DMS 273 (cell line): ENCODE results near the gene MRPS6.
A peak's percentile ranks its signal among the peaks of the same experiment; 100 is the strongest.

Experiments used
- DNase-seq: peaks from one replicate; lab custom pipeline; 2025; ENCODE audit not compliant: unreplicated experiment; lab: John Stamatoyannopoulos, UW

The MRPS6 gene

DNA sequence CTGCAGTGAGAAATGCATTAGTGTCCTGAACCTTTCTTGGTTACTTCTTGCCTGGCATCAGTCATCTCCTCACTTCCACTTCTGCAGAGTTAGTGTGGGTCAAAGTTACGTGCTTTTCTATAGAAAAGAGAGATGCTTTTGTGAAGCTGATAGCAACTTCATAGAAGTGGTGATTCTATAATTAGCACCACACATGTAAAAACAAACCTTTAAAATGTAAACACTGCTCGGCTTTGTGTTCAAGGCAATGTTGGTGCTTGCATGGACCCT lies 57.3 kb downstream of the MRPS6 start:
- DNase-seq = no peak

DNA sequence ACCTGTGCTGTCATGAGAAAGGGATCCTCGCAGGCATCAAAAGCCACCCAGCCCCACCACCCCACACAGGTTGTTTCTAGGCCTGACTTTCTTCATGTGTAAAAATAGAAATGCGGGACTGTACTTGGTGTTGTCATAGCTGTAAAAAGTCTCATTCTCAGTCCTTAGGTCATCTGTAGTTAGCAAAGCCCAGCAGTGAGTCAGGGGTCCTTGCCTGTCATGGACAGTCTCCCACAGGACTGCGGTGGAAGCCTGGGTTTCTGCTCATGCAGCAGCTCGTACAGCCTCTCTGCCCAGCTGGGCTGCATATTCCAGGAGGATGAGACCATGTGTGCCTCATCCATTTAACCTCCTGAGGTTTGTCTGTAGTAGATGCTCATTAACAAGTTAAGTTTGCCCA lies 58.2 kb downstream of the MRPS6 start:
- no peak for DNase-seq

DNA sequence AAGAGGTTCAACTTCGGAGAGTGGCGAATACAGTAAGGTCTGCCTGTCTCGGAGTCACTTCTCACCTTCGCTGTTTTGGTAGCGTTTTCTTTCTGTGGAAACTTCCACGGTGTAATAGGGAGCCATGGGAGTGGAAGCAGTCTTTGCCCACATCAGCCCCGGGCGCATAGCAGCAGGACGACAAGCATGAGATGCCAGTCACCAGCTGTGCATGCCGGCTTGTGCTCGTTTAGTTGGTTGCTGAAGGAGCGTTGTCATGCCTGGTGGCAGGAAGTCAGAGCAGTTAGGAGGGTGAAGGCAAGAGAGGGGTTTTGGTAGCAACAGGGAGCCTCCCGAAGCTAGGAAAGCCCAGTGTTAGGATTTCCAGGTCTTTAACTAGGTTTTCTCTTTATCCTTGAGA lies 58.8 kb downstream of the MRPS6 start:
- DNase-seq = no peak

DNA sequence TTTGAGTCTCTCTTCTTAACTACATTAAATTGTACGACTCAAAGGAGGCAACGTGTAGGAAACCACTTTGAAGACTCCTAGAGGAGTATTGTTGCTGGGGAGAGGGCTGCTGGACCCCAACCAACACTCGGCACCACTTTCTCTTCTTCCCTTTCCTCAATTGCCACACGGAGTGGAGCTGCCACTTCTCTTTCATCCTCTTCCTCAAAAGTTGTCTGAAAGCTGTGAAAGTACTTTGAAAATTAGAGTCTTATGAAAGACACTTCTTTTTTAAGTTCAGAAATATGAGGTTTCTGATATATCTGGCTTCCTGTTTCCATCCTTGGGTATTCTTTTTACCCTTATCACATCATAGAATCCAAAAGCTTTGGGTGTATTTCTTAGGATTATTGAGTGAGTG lies 59.5 kb downstream of the MRPS6 start:
- no peak for DNase-seq

DNA sequence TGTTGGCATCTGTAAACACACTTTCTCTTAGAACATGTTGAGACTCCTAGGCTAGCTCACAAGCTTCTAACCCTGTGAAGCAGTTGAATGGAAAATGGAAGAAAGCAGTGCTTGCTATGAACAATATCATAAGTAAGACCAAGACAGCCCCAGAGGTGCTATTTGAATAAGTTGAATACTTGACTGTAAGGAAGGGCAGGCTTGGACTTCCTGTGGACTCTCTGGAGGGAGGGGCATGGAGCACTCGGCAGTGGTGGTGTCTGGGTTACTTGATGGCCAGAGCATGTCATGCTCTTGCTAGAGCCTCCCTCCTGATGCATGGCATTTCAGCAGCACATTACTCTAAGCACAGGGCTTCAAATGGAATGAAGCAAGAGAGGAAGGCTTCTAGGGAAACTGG lies 60.0 kb downstream of the MRPS6 start:
- DNase-seq = no peak

DNA sequence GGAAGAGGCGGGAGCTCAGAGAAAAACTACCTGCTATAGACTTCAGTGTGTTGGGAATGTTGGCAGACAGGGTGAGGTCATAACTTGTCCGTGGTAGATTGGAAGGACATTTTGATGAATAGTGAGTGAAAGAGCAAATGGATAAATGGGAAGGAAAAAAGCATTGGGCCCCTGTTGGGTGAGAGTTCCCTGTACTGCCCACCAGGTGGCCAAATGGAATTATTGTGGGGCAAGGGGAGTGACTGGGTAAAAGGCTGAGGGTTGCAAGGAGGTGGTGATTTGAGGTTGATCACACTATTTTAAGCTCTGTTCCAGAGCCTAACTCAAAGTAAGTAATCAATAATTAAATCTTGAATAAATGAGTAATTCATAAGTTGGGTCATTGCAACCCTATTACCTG lies 60.4 kb downstream of the MRPS6 start:
- peak; percentile 31 for DNase-seq

DNA sequence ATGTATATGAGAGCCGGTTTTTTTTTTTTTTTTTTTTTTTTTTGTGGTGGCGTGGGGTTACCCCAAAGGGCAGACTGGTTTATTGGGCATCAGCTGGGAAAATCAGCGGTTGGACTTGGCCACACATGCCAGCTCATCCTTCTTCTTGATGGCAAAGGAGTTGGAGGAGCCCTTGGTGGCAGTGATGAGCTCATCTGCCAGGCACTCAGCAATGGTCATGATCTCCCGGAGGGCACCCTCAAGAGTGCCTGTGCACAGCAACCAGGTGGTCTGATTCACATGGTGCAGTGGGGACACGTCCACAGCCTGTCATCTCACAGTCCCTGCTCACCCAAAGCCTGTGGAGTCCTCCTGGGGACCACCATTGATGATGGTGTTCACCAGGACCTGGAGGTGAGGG lies 62.0 kb downstream of the MRPS6 start:
- DNase-seq = no peak

DNA sequence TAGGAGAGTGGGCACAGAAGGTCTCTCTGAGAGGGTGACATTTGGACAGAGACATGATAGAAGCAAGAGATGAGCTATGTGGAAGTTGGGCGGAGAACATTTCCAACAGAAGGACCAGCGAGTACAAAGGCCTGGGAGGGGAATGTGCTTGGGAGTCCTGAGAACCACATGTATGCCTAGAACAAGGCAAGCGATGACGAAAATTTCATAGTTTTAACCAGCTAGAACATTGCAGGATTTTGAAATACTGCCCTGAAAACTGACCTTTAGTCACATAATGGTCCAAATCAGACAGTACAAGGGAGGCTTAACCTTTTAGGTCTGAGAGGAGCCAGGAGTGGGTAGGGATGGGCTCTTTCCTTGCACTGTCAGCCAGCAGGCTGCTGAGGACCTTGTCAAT lies 68.0 kb downstream of the MRPS6 start:
- no peak for DNase-seq

DNA sequence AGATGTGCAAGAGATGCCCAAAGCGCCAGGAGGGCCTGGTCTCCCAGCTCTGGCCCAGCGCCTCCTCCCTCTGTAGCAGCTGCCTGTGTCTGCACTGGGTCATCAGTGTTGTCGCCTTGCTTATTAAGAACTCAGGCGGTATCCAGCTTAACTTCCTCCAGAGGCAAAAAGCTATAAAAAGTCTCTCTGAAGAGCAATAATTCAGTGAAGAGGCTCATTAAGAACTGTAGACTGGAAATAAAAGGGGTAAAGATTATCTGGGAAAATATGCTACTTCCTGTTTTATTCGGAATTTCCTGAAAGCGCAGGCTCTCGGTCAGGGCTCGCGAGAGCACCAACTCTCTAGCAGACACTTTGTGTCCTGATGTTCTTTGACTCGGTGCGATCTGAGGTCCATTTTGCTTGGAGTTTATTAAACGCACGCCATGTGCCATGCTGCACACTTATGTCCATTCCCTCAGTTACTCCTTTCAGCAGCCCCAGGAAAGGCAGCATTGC lies 70.4 kb downstream of the MRPS6 start:
- DNase-seq = no peak

DNA sequence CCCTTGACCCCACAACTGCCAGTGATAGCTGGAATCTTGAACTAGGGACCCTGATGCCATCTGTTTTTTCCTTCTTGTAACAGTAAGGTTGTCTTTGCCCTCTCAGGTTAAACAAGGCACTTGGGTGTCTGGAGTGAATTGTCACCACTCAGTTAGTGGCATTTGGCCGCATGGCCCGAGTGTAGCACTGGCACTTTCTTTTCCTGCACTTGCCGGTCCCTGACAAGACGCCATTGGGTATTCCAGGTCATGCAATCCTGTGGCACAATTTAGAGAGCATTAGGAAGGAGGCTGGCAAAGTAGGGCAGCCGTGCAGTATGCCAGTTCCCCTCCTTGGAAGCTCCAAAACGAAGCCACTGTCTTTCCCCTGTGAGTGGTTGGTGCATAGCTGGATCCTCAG lies 70.8 kb downstream of the MRPS6 start:
- DNase-seq = no peak

DNA sequence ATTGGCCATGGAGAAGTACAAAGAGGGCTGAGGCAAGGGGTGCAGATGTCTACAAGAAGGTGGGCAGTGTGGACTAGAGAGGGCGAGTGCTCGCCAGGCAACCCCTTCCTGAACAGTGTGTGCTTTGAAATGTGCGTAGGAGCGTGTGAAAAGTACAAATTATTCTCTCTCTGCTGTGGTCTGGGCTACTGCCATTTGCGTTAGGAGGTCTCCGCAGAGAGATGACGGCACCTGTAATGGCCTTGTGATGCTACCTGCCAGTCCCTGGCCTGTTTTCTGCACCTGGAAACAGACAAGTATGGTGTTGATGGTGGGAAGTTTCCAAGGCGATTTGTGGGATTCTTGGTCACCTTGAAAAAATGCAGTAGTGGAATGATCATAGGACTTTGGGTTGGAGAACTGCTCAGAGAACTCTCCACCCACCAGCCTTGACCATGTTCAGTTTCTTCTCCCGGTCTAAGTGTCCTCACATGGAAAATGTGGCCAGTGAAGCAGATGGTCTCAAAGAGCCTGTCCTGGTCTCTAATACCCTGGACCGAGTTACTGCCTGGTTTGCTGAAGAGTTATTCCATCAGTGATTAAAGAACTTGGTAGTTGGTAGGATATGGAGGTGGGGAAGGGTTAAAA lies 74.5 kb downstream of the MRPS6 start:
- no peak for DNase-seq

DNA sequence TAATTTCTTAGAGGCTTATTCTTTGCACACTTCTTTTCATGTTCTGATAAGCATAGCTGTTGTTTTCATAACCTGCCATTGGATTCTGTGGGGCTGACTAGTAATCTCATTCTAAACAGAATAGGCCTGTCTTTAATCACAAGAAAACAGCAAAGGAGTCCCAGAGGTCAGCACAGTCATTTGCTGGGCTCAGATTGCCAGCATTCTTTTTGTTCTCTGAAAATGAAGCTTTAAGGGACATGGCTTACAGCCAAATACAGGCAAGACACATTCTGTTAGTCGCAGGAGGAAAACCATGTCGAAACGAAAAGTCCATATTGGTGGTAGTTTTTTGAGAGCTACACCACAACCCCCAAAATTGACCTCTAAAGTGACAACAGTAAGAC lies 75.0 kb downstream of the MRPS6 start:
- no peak for DNase-seq

DNA sequence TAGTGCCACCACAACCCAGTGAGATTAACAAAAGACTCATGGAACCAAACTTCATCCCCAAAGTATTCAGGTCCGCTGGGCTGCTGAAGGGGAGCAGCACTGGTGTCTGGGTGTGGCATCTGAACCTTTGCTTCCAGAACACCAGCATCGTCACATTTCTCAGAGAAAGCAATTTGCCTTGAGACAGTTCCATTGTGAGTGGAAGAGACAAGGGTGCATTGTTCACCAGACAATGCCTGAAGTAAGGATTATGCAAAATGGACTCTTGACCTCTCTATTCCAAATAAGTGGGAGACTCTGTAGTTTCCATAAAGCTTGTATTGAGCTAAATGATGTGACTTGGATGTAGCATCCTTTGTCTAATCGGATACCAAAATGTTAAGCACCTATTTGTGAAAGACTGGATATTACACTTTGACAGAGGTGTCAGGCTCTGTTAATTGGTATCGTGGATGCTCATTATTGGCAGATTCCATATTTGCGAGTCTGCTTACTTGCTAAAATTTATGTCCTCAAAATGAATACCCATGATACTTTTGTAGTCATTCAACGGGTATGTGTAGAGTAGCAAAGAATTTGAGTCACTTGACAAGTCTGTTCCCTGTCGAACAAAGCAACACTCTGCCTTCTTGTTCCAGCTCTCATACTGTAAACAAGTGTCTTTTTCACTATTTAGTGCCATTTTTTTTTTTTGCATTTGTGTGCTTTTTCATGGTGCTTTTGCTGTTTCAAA lies 75.6 kb downstream of the MRPS6 start:
- DNase-seq = no peak

DNA sequence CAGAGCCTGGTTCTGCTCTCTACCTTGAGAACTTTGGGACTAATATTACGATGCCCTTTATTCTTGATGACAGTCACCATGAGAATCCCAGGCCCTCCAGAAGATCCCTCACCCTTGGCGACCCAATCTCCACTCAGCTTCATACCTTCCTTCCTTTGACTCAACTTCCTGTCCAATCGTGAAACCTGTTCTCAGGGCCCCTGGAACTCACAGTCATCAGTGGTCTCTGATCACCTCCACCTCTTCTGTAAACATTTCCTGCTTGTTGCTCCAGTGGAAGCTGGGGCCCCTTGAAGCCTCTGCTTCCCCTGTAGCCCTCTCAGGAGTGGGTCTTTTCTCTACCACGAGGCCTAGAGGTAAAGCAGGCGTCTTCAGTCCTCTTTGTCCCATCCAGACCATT lies 79.1 kb downstream of the MRPS6 start:
- DNase-seq = no peak

DNA sequence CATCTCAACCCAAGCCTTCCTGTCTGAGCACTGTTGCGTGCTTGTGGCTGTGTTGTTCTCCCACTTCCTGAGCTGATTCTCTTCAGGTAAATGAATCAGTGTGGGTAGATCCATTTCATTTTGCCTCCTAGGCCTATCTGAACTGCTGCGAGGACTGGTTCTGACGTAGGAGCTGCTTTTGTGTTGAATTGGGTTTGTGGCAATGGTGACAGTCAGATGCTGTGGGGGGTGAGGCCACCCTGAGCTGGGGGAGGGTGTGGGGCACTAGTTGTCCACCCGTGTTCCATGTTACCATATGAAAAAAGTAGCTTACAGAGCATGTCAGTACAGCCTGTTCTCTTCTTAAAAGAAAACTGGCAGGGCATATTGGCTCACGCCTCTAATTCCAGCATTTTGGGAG lies 81.5 kb downstream of the MRPS6 start:
- no peak for DNase-seq

DNA sequence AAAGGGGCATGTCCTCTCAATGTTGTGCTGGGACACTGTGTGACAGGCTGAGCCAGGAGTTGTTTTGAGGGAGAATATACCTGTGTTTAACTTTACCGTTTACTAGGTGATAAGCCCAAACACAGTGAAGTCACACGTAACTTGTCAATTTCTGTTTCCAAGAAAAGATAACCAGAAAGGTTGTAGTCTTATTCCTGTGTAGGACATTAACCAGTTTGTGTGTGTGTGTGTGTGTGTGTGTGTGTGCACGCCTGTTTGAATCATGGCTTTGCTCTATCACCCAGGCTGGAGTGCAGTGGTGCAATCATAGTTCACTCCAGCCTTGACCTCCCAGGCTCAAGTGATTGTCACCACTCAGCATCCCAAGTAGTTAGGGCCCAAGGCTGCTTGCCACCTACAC lies 83.6 kb downstream of the MRPS6 start:
- DNase-seq = no peak

DNA sequence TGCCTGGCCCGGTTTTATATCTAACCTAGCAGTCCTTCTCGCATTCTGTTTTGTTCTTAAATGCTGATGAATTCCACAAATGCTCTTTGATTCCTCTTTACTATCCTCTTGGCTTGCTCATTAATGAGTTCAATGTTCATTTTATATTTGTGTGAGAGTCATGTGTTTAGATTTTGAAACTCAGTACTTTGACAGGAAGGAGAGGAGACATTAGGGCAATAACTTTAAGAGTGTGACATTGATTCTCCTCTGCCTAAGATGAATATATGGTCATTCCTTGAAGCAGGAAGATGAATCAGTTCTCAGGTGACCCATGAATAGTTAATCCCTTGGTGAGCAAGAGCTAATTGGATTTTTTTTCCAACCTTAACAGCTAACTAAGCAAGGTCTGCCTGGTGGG lies 84.1 kb downstream of the MRPS6 start:
- no peak for DNase-seq

DNA sequence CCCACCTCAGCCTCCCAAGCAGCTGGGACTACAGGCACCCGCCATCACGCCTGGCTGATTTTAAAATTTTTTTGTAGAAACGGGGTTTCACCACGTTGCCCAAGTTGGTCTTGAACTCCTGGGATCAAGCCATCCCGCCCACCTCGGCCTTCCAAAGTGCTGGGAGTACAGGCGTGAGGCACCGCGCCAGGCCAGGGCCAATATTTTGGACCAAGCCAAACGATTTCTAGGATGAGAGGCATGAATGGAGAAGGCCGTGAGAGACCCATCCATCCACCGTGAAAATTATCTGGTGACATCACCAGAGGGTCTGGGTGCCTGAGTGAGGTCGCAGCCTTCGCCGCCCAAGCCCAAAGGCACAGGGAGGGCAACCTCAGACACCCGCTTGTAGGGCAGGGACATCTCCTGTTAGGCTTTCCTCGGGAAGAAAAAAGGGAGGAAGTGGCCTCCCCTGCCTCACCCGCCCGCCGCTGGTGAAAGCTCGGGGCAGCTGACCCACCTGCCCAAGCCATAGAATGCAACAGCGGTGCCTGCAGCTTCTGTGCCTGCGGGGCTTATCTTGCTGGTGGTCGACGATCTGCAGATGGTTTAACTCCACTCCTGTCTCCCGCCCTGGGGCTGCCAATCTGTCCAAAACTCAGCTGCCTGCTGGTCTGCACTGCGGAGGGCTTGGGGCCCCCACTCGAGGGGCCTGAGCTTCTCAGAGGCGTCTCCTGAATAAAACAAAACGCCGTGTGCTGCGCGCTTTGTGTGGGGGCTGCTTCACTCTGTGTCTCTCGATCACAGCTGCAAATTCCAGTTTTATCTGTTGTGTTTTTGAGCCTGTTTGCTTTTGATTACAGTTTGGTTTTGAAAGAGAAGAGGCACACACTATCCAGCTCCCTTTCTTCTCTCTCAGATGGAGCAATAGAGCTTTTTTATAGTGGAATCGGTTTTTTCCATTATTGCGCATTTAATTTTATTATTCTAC lies 85.8 kb downstream of the MRPS6 start:
- DNase-seq = no peak

DNA sequence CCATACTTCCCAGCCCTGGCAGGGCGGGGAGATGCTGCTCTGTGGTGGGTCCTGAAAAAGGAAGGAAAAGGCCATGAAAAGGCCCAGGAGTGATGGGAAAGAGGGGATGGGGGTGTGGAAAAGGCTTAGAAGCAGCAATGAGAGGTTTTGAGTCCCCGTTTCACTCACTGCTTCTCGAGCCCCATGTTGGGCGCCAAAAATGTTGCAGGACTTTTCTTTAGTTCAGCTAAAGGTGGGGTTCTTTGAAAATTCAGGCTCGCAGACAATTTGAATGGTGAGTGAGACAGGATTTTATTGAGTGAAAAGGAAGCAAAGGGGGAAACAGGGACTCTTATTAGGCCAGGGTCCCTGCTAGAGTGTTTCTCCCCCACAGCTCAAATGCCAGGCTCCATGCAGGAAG lies 93.1 kb downstream of the MRPS6 start:
- peak; percentile 31 for DNase-seq

DNA sequence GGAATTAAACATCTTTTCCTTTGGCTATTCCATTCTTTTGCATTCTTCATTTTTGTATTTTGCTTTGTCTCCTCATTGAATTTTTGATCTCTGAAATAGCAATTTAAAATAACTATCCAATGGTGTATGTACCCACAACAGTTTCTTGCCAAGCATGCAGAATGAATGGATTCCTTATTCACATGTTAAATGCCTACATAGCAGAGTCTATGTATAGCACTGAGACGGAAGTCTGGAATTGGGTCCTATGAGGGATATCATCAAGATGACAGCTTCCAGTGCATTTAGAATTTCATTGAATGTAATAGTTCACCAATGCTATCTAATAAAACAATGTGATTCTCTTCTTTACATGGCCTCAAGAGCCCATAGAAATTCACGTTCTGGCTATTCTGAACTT lies 97.5 kb downstream of the MRPS6 start:
- no peak for DNase-seq

DNA sequence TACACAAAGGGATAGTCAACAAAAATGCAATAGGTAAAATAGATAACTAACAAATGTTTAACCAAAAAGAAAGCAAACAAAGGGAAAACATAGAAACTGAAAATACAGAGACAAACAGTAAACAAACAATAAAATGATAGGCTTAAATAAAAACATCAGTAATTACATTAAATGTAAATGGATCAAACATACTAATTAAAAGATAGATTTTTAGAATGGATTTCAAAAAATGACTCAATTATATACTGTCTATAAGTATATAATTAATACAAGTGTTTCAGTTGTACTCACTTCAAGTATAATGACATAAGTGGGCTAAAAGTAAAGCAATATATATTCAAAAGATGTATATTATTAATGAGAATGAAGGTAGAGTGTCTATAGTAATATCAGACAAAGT lies 101.1 kb downstream of the MRPS6 start:
- DNase-seq = no peak

DNA sequence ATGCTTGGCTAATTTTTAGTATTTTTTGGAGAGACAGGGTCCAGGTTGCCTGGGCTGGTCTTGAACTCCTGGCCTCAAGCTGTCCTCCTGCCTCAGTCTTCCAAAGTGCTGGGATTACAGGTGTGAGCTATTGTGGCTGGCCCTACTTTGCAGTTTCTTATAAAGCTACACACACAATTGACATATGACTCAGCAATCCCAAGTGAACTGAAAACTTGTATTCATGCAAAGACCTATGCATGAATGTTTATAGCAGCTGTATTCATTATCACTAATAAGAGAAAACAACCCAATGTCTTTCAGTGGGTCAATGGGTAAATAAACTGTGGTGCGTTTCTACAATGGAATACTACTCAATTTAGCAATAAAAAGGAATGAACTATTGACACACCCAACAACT lies 103.1 kb downstream of the MRPS6 start:
- no peak for DNase-seq
